GM12873 (cell line): Measurements from ENCODE around the gene PLCH1.

Experiments used
- TF ChIP-seq, protein P1 (sequence below): IDR thresholded peaks from 2 replicates; pipeline ENCODE4 v1.5.1; 2012; ENCODE audit warnings: low read depth, mild to moderate bottlenecking, moderate library complexity, low read length, control low read depth; ENCODE audit not compliant: insufficient read depth; ENCODE audit errors: missing control alignments

PLCH1 gene

DNA sequence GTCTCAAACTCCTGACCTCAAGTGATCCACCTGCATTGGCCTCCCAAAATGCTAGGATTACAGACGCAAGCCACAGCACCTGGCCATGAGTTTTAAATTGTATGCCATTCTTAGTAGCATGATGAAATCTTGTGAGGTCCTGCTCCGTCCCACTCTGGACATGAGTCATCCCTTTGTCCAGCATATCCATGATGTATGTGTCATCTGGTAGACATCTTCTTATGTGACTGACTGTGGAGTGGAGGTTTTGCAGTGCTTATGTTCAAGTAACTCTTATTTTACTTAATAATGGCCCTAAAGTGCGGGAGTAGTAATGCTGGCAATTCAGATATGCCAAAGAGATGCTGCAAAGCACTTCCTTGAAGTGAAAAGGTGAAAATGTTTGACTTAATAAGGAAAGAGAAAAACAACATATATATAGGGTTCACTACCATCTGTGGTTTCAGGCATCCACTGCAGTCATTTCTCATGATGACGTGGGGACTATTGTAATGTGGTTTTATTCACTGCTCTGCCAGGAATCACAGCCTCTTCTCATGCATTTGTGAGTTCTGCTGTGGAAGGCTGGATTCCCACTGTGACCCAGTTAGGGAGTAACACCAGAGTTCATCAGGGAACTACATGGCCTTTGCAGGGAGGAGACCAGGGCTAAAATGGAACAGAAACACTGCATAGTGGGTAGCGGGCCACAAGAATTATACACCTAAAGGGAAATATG, 246.8 kb downstream of the PLCH1 start:
- TF ChIP-seq, protein P1, sequence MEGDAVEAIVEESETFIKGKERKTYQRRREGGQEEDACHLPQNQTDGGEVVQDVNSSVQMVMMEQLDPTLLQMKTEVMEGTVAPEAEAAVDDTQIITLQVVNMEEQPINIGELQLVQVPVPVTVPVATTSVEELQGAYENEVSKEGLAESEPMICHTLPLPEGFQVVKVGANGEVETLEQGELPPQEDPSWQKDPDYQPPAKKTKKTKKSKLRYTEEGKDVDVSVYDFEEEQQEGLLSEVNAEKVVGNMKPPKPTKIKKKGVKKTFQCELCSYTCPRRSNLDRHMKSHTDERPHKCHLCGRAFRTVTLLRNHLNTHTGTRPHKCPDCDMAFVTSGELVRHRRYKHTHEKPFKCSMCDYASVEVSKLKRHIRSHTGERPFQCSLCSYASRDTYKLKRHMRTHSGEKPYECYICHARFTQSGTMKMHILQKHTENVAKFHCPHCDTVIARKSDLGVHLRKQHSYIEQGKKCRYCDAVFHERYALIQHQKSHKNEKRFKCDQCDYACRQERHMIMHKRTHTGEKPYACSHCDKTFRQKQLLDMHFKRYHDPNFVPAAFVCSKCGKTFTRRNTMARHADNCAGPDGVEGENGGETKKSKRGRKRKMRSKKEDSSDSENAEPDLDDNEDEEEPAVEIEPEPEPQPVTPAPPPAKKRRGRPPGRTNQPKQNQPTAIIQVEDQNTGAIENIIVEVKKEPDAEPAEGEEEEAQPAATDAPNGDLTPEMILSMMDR, result no peak

DNA sequence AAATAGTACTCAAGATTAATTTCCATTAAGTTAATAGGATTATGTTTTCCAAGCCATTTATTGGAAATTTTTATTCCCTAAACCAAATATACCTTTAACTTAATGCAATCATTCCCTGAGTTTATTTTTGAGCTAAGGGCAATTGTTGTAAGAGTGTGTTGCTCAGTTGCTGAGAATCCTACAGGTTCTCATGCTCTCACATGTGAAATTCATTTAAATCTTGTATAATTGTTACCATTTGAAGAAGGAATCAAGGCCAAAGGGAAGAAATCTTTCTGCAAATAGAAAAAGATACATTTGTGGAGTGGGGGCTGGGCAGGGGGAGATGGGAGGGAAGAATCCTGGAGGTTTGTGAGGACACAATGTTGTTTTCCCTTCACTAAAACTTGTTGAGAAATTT, 248.7 kb downstream of the PLCH1 start:
- TF ChIP-seq, protein P1, result no peak

DNA sequence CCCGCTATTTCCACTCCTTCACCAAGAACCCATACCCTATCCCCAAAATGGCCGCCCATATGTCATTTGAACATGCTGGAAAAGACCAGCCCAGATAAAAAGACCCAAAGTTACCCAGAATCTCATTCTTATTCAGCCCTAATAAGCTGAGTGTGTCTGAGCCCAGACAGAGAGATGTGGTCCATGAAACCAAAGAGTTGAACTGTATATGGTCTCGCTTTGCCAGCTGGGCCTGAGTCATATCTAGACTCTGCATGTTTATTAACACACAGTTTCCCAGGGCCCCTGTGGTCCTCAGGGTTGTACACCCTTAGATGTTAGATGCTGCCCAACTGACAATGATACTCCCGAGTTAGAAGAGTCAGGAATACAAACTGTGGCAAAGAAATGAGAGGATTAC, 249.5 kb downstream of the PLCH1 start:
- TF ChIP-seq, protein P1, result no peak

DNA sequence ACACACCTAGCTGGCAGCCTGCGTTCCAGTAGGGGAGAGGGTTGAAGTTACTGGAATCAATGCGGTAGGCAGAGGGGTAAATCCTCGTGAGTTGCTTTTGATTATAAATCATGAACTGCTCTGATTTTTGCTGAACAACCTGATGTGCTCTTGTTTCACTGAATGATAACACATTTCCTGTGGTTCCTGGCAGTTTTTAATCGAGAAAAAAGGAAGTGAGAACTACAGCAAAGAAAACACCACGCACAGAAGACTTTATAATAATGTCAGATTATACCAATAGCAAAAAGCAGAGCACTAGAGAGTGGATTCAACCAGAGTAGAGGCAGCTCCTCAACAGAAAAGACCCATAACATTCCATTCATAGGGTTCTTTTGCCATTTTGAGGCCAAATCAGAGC, 250.5 kb downstream of the PLCH1 start:
- TF ChIP-seq, protein P1, result no peak

DNA sequence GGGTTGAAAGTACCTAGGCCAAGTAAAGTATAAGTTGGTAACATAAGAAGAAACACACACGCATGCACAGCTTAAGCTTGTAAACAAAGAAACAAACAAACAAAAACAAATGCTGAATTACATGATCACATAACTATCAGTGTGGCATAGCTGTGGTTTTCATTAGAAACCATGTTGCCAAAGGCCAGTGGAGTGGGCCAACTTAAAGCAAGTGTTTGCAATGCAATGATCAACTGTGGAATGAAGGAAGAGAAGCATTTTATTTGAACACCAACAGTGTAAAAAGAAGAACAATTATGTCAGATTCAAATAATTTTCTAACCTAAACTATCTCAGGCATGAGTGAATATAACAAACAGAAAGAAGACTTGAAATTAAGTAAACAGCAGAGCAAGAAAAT, 252.0 kb downstream of the PLCH1 start:
- TF ChIP-seq, protein P1, result no peak

DNA sequence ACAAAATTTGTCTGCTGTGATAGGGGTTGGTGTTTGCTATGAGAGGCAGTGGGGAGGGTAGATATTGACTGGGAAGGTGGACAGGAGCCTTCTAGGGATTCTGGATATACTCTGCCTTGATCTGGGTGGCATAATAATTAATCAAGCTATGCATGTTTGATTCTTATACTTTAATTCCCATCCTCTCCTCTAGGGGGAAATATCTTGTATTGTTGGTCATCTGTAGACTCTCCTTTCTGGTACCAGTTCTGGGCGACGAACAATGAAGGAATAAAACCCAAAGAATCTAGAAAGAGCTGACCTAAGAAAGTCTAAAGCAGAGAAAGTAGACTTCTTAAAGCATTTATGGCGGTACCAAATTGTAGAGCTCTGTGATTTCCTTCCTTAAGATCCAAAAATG, 253.2 kb downstream of the PLCH1 start:
- TF ChIP-seq, protein P1, result no peak

DNA sequence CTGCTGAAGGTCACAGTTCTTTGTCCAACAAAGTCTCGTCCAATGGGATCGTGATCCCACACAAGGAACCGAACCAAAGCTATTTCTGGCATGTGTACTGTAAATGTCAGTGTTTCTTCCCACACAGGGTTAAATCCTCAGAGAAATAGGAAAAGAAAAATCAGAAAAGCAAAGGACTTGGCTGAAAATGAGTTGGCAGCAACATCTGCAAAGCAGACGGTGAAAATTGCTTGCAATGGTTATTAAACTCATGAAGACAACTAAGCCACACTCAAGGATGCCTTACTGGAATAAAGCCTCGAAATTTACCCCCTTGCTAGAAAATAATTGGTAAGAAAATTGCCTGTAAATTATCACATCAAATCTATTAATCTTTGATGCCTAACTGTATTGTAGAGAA, 256.2 kb downstream of the PLCH1 start:
- TF ChIP-seq, protein P1, result no peak
